ENCODE results near the gene COL4A2.

Gene COL4A2

DNA sequence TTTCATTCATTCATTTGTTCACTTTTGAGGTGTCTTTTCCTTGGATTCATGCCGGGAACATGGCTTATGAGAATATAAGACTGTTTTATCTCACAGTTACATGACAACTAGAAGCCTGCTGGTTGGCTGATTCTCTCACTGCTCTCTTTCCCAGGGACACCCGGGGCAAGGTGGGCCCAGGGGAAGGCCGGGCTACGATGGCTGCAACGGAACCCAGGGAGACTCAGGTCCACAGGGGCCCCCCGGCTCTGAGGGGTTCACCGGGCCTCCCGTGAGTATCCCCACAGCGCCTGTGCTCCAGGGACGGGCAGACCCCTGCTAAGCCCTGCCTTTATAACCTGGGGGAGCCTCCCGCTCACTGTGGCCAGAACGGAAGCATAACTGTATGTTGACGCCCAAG is 121.2 kb downstream of the COL4A2 start:
- TF ChIP-seq, protein P1, sequence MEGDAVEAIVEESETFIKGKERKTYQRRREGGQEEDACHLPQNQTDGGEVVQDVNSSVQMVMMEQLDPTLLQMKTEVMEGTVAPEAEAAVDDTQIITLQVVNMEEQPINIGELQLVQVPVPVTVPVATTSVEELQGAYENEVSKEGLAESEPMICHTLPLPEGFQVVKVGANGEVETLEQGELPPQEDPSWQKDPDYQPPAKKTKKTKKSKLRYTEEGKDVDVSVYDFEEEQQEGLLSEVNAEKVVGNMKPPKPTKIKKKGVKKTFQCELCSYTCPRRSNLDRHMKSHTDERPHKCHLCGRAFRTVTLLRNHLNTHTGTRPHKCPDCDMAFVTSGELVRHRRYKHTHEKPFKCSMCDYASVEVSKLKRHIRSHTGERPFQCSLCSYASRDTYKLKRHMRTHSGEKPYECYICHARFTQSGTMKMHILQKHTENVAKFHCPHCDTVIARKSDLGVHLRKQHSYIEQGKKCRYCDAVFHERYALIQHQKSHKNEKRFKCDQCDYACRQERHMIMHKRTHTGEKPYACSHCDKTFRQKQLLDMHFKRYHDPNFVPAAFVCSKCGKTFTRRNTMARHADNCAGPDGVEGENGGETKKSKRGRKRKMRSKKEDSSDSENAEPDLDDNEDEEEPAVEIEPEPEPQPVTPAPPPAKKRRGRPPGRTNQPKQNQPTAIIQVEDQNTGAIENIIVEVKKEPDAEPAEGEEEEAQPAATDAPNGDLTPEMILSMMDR (IDR thresholded peaks at IDR 0.05) = no peak

DNA sequence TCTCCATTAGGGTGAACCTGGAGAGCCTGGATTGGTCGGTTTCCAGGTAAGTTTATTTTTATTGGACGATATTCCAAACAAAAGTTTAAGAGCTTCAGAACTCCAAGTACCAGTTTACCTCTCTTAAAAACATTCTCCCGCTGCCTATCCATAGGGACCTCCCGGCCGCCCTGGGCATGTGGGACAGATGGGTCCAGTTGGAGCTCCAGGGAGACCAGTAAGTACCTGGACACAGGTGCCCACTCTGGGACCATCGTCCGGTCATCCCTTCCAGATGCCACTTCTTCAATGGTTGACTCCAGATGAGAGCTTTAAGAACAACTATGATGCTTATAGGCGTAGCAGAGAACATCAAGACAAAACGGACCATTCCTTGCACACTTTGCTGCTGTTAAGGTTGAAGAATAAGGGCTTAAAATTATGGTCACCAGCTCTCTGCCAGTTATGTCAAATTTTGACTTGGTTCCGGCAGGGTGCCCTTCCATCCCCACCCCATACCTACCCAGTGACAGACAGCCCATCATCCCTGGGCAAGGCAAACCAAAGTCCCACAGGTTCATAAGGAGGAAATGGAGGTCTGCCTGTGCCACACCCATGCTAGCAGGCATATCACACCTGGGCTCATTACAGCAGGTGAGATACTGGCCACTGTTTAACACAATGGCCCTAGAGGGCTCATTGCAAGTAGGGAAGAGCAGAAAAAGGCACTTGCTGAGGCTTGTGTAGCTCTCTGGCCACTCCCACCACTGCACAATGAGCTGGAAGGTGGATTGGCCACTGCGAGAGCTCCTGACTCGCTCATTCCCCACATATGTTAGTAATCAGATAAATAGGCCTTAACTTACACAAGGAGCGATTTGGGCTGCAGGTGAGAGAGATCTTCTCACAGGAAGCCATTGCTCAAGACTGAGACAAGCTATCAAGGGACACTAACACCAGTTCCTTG is 123.6 kb downstream of the COL4A2 start:
- TF ChIP-seq, protein P1 (IDR thresholded peaks at IDR 0.05) = no peak

DNA sequence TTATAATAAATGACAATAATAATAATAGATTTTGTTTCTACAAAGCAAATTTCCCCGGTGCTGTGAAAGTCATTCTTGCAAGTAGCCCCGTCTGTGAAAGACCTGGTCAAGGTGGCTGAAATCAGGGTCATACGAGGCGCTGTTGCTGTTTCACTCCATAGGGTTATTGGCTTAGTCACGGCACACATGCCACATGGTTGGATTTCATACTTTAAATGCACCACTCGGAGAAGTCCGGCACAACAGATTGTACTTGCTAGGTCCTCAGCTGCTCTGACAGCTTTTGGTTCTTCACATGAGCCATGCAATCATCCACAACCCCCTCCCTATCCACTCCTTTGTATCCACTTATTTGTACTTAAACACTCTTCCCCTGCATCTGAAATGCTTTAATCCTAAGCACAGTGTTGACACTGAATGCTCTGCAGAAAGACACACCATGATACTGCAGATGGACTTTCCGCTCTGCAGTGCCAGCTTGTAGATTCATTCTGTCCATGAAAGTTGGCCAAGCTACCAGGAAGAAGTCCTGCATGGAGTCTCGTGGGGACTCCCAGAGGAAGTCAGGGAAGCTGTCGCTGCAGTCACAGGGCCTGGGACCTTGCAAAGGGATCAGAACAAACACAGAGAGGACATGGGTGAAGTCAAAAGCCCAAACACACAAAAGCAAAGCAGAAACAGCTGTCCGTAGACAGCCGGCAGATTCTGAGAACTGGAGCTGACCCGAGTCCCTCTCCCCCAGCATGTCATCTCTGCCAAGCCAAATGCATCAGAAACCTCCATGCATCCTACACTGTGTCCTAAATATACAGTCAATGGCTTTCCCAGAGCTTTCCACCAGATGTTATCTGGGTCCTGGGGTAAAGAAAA is 124.6 kb downstream of the COL4A2 start:
- TF ChIP-seq, protein P1 (IDR thresholded peaks at IDR 0.05) = no peak

DNA sequence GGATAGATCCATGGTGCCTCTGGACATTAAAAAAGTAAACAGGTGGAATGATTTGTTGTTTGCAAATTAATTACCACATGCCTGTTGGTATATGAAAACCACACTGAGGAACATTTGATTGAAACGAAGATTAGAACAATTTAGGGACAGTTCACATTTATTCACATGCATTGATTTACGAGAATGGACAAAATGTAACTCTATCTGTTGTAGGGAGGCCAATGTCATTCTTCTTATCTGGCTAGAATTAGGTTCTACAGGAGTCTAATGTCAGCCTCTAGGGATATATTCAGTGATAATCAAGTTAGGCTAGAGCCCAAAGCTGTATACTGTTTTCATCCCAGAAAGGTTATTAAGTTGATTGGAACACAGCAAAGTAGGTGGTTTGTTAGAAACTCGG is 125.4 kb downstream of the COL4A2 start:
- TF ChIP-seq, protein P1 (IDR thresholded peaks at IDR 0.05) = no peak

DNA sequence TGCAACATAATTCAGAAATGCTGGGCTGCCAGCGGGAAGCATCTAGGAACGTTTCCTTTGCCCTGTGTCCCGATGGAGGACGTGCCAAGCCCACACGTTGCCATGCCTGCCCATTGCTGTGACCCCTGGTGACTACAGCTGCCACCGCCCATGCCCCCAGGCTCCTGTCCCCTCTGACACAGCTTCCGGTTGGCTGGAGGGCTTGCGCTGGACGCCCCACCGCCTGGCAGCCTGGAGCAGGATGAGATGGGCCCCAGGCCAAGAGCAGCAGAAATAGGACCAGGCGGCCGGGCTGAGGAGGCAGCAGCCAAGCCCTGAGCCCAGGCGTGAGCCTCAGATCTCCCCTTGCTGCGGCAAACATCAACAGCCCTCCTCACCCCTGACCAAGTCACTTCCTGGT is 125.9 kb downstream of the COL4A2 start:
- TF ChIP-seq, protein P1 (IDR thresholded peaks at IDR 0.05) = no peak

DNA sequence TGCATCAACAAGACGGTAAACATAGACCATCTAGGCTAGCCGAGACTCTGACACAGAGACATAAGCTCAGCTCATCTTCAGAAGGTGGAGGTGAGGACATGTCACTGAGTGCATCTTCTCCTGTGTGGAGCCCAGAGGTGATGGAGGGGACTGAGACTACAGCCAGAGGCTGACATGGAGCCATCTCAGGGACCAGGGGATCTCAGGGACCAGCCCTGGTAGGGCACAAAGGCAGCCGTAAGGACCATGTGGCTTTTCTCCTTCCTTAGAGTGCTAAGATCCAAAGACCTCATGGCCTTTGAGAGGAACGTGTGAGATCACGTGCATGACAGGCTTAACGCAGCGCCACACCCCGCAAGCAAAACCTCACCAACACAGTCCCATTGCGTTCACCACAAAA is 127.5 kb downstream of the COL4A2 start:
- TF ChIP-seq, protein P1 (IDR thresholded peaks at IDR 0.05) = no peak

DNA sequence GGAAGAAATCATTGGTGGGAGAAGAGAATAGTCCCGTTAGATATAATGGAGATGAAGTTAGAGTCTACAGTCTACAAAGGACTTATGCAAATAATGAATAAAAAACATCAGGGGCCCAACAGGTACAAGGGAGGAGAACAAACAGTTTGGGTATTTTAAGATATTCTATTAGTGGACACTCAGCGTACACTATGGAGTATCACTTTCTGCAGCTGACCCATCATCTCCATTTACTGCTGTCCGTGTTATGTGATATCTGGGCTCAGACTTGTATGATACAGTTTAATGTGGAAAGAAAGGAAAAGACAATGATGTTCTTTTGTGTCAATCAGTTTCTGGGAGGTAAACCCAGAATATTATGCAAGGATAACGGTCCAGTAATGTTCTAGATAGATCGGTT is 128.2 kb downstream of the COL4A2 start:
- TF ChIP-seq, protein P1 (IDR thresholded peaks at IDR 0.05) = no peak
